NCI-H1694 (cell line): ENCODE measurements around the gene S100A13.

Source experiments
- DNase-seq: peaks from one replicate; lab custom pipeline; 2025; lab: John Stamatoyannopoulos, UW

Gene S100A13

GRCh38 chr1:153571706-153572105 lies 55.6 kb downstream of the S100A13 start:
- no peak for DNase-seq

GRCh38 chr1:153570874-153571273 lies 56.4 kb downstream of the S100A13 start:
- DNase-seq = no peak

- no peak for DNase-seq
Observed at GRCh38 chr1:153569465-153569864, 57.8 kb downstream of the S100A13 start.
